ENCODE data around the gene KLHL29.

KLHL29 gene

GRCh38 chr2:23495661-23496114, 110.7 kb downstream of the KLHL29 start:
- no peak overlapping the region for H3K27ac ChIP-seq (replicated peaks)
- H3K4me3 ChIP-seq (replicated peaks; ENCODE audit: insufficient read depth, low read length) = no peak overlapping the region
- H3K27me3 ChIP-seq (ENCODE audit: insufficient read depth, poor library complexity, severe bottlenecking) = peaks cover 18% of the 10 kb centered on the region
- DNase-seq (ENCODE audit: low read depth in 1 of 2, low spot score in 1 of 2) = no peak
- TF ChIP-seq CTCF (IDR thresholded peaks at IDR 0.05; ENCODE audit: insufficient read depth, low read length) (no peak), SPI1 (IDR thresholded peaks at IDR 0.05; ENCODE audit: borderline replicate concordance, low read depth) (no peak), REST (IDR thresholded peaks at IDR 0.05; ENCODE audit: insufficient replicate concordance, low read depth) (no peak), POLR2AphosphoS5 (IDR thresholded peaks at IDR 0.05; ENCODE audit: low read depth) (no peak), GABPA (IDR thresholded peaks at IDR 0.05; ENCODE audit: low read depth) (no peak)

GRCh38 chr2:23496456-23496855, 111.5 kb downstream of the KLHL29 start:
- Histone ChIP-seq H3K27ac (replicated peaks) (no peak overlapping the region), H3K4me3 (replicated peaks; ENCODE audit: insufficient read depth, low read length) (no peak overlapping the region), H3K27me3 (ENCODE audit: insufficient read depth, poor library complexity, severe bottlenecking) (peaks cover 18% of the 10 kb centered on the region)
- TF ChIP-seq GABPA (IDR thresholded peaks at IDR 0.05; ENCODE audit: low read depth) (no peak), CTCF (IDR thresholded peaks at IDR 0.05; ENCODE audit: insufficient read depth, low read length) (no peak)
- no peak for DNase-seq (ENCODE audit: low read depth in 1 of 2, low spot score in 1 of 2)

- TF ChIP-seq POLR2AphosphoS5 (IDR thresholded peaks at IDR 0.05; ENCODE audit: low read depth) = peak; percentile 55; the same call in 1 of the 2 replicates
- no peak for TF ChIP-seq GABPA (IDR thresholded peaks at IDR 0.05; ENCODE audit: low read depth)
- peak; percentile 53 to 87 for DNase-seq (ENCODE audit: low read depth in 1 of 2, low spot score in 1 of 2)
- H3K27ac ChIP-seq (replicated peaks) = no peak overlapping the region
- peaks cover 18% of the 10 kb centered on the region for H3K27me3 ChIP-seq (ENCODE audit: insufficient read depth, poor library complexity, severe bottlenecking)
- H3K4me3 ChIP-seq (replicated peaks; ENCODE audit: insufficient read depth, low read length) = no peak overlapping the region
Observed at GRCh38 chr2:23497063-23497462, 112.1 kb downstream of the KLHL29 start.

GRCh38 chr2:23497536-23497935, 112.6 kb downstream of the KLHL29 start:
- Histone ChIP-seq H3K27me3 (ENCODE audit: insufficient read depth, poor library complexity, severe bottlenecking) (peaks cover 18% of the 10 kb centered on the region), H3K4me3 (replicated peaks; ENCODE audit: insufficient read depth, low read length) (no peak overlapping the region), H3K27ac (replicated peaks) (no peak overlapping the region)
- no peak for DNase-seq (ENCODE audit: low read depth in 1 of 2, low spot score in 1 of 2)
- TF ChIP-seq POLR2AphosphoS5 (IDR thresholded peaks at IDR 0.05; ENCODE audit: low read depth) = no peak
- TF ChIP-seq REST (IDR thresholded peaks at IDR 0.05; ENCODE audit: insufficient replicate concordance, low read depth) = no peak
- no peak for TF ChIP-seq SPI1 (IDR thresholded peaks at IDR 0.05; ENCODE audit: borderline replicate concordance, low read depth)
- no peak for TF ChIP-seq CTCF (IDR thresholded peaks at IDR 0.05; ENCODE audit: insufficient read depth, low read length)
- no peak for TF ChIP-seq GABPA (IDR thresholded peaks at IDR 0.05; ENCODE audit: low read depth)

Measured in HL-60 (cell line).